NOMO-1 treated with dmso at 0.1 percent for 144 hours (cell line): Measurements from ENCODE around the gene INPP5K.
"Not testable (repeated sequence)": the region's sequence is repeated elsewhere in the genome, so short reads cannot be mapped to it uniquely, and the experiment has no call there.

Experiments used
- DNase-seq: peaks from one replicate; lab custom pipeline; 2025; ENCODE audit not compliant: unreplicated experiment; lab: John Stamatoyannopoulos, UW

Gene INPP5K

DNA sequence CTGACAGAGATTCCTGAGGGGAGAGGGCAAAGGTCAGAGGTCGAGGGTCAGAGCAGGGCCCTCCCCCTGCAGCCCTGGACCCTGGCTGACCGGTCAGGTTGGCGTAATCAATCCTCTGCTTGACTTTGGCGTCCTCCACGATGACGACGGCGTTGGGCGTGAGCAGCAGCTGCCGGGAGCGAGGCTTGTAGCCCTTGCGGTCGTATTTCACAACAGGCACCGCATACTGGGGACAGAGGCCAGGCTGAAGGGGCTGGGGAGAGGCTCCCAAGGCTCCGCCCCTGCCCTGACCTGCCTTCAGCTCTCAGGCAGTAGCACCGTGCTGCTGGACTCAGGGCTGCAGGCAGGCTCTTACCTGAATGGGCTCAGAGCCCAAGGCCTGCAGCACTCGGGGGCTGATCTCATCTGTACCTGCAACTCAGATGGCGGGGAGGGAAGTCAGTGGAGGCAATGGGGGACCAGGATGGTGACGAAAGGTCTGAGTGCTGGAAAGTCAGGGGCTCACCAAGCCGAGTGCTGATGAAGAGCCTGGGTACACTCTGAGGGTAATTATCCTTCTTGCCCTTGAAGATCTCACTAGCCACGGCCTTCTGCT, 48.4 kb downstream of the INPP5K start:
- DNase-seq: peak; percentile 79

DNA sequence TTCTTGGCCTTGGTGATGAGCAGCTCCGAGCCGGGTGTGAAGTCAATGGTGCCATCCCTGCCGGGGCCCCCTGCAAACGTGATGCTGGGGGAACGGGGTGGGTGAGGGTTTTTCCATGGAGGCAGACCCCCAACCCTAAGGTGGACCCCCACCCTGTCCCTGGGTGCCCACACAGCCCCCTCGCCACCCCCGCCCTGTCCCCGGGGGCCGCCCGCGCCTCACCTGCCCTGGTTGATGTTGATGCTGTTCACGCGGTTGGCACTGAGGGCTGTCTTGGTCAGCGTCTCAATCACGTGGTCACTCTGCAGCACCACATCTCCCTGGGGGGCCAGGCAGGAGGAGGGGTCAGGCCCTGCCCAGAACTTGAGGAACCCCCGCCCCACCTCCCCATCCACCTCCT, 49.2 kb downstream of the INPP5K start:
- no peak for DNase-seq

- DNase-seq: no peak
These were observed 52.2 kb downstream of the INPP5K start for GRCh38 chr17:1464186-1464585.

DNA sequence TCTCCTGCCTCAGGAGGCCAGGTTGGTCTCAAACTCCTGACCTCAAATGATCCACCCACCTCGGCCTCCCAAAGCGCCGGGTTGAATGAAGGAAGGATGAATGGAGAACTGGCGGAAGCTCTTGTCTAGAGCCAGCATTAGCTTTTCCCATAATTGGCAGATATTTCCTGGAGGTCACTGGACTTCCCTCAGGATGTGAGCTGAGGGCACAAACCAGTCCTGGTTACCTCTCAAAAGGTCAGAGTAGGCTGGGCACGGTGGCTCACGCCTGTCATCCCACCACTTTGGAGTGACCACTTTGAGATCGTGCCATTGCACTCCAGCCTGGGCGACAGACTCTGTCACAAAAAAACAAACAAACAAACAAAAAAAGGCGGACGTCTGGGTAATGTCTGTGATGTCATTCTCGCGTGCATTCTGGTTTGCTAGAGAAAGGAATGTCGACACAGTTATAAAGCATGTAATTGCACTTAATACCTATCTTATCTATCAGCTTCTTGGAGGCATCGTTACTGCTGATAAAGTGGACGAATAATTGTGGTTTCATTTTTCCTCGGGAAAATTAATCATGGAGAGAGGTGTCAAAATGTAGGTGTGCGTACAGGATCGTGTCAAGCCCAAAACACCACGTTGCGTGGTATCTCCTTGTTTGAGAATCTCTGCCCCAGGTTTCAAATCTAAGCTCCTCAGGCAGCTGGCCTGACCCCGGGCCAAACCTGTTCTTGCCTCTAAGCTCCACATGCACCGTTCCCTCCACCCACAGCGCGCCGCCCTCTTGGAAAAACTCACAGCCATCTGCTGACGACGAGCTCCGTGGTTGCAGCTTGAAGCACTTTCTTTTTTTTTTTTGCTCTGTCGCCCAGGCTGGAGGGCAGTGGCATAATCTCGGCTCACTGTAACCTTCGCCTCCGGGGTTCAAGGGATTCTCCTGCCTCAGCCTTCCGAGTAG, 54.0 kb downstream of the INPP5K start:
- no peak for DNase-seq

GRCh38 chr17:1461198-1461944, 55.0 kb downstream of the INPP5K start:
- peak; percentile 24 for DNase-seq

DNA sequence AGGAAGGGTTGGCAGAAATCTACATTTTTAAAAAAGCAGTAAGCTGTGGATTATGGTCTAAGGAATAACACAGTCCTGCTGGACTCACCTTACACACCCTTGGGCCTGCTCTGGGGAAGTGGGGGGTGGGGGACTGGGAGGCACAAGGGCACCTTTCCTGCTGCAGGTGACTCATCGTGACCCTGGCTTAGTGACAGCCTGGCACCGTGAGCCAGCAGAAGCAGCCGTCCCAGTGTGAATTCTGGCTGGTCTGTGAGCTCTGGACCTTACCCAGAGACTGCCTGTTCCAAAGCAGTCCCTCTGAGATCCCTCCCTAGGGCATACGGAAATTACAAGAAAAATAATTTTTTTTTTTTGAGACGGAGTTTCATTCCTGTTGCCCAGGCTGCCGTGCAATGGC, 56.2 kb downstream of the INPP5K start:
- DNase-seq: no peak

GRCh38 chr17:1455797-1456599, 60.4 kb downstream of the INPP5K start, which contains the start of gene CRK:
Gene CRK (minus strand): TSS chr17:1456232. CDS start chr17:1456117, 115 bp downstream.
- DNase-seq: peak; percentile 77

GRCh38 chr17:1455291-1455796, 61.1 kb downstream of the INPP5K start:
- DNase-seq: no peak

GRCh38 chr17:1454541-1454940, 61.9 kb downstream of the INPP5K start:
- DNase-seq: no peak

GRCh38 chr17:1453694-1454093, 62.7 kb downstream of the INPP5K start:
- DNase-seq: not testable (repeated sequence)

- no peak for DNase-seq
These were observed 63.6 kb downstream of the INPP5K start for GRCh38 chr17:1452836-1453235.

GRCh38 chr17:1450261-1450660, 66.2 kb downstream of the INPP5K start:
- not testable (repeated sequence) for DNase-seq

DNA sequence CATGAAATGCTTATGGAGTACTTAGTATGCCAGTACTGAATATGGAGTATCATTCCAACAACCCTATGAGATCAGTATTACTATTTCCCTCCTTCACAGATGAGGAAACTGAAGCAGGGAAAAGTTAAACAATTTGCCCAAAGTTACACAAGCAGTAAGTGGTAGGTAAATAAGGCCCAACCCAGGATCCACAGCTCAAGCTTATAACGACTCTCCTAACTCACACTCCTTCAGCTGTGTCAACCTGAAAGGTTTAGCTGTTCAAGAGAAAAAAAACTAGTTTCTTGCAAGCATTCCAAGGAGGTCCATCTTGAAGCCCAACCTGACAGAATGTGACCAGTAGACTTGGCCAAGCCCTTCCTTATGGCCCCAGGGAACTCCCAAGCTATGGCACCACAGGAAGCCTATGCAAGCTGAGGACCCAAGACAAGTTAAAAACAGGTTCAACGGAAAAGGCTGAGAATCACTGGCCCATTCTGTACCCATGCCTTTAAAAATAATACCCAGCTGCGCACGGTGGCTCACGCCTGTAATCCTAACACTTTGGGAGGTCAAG, 66.9 kb downstream of the INPP5K start:
- DNase-seq: no peak

DNA sequence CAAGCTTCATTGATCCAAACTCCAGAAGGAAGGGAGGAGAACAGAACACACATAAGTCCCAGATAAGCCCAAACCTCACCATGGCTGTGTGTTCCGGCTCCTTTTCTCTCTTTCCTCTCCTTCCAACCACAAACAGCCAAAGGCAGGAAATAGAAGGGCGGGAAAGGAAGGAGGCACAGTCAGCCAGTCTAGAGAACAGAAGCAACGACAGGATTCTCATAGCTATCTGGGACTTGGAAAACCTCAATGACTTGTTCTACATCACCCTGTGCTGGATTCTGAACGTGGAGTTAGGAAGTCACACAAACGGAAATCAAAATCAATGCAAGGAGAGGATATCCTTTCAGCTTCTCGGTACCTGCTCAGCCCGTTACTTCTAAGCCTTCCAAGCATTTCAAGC, 69.4 kb downstream of the INPP5K start:
- DNase-seq: no peak

DNA sequence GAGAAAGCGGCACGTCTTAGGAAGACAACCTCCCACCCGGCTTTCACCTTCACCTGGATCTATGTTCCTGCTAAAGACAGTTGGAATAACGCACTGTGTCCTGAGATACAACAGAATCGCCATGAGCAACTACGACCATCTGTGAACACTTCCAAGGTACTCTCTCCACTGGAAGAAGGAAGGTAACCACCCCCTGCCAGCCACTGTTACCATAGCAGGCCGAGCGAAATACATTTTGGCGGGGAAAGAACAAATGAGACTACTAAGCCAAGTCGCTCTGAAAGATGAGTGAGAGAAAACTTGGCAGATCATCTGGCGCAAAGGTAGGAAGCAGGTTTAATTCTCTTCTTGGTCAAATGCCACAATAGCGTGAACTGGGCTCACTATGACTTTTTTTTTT, 70.2 kb downstream of the INPP5K start:
- no peak for DNase-seq

DNA sequence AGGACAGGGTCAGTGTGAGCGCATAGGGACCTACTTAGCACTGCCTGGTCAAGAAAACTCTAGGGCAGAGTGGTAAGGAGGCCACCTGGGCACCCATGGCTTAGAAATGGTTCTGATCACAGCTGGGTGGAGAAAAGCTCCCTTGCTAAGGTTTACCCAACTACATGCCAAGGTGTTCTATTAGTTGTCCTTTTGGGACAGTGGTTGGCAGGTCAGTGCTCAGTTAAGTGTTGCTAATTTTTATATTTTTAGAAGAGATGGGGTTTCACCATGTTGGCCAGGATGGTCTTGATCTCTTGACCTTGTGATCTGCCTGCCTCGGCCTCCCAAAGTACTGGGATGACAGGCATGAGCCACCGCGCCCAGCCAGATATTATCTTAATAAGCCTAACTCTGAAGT, 70.7 kb downstream of the INPP5K start:
- not testable (repeated sequence) for DNase-seq
